ENCODE results near the gene RHEBL1.
A peak's percentile ranks its signal among the peaks of the same experiment; 100 is the strongest.

RHEBL1 gene

DNA sequence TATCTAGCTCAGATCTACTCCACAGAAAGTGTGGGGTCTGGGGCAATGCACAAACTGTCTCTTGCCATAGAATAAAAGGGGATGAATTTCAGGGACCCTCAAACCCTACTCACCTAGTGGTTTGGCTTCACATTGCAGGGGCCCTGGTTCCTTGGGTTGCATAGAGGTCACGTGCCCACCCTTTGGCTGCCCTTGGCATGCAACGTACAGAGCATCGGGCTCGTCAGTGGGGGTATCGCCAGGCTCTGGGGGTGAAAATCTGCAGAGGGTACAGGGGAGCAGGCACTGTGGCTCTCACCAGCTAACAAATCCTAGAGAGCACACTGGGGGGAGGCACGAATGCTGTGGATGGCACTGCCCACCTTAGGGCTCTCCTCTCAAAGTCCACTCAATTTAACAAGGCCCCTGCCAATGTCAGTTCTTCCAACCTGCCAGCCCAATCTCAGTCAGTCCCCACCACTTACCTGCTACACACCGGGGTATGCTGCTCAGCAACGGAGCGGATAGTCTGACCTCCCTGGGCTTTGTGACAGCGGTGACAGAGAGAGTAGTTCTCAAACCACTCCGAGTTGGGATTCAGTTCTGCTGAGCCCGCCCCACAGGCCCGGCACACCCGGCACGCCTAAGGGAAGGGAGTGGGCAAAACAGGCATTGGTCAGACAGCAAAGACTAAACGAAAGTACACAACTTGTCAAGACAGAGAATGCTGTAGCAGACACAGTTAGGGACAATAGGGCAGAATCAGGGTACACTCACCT, 17.1 kb downstream of the RHEBL1 start:
- no peak for DNase-seq

DNA sequence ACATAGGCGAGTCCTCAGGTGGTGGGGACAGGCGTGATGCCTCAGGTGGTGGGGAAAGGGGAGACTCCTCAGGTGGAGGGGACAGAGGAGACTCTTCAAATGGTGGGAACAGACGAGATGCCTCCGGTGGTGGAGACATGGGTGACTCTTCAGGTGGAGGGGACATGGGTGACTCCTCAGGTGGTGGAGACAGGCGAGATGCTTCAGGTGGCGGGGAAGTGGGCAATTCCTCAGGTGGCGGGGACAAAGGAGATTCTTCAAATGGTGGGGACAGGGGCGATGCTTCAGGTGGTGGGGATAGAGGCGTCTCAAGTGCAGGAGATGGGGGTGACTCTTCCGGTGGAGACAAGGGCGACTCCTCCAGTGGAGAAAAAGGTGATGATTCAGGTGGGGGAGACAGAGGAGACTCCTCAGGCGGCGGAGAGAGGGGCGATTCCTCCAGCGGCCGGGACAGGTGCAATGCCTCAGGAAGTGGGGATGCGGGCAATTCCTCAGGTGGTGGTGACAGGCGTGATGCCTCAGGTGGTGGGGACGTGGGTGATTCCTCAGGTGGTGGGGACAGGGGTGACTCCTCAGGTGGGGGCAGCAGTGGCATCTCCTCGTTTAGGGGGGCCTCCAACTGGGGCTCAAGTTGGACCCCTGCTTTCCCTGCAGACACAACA, 17.9 kb downstream of the RHEBL1 start:
- no peak for DNase-seq

DNA sequence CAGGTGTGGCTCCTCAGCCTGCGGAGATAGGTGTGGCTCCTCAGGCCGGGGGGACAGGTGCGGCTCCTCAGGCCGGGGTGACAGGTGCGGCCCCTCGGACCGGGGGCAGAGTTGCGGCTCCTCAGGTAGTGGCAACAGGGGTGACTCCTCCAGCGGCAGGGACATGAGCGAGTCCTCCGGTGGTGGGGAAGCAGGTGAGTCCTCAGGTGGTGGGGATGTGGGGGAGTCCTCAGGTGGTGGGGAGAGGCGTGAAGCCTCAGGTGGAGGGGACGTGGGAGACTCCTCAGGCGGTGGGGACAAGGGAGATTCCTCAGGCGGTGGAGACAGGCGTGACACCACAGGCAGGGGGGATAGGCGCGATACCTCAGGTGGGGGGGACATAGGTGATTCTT, 18.4 kb downstream of the RHEBL1 start:
- DNase-seq: no peak

DNA sequence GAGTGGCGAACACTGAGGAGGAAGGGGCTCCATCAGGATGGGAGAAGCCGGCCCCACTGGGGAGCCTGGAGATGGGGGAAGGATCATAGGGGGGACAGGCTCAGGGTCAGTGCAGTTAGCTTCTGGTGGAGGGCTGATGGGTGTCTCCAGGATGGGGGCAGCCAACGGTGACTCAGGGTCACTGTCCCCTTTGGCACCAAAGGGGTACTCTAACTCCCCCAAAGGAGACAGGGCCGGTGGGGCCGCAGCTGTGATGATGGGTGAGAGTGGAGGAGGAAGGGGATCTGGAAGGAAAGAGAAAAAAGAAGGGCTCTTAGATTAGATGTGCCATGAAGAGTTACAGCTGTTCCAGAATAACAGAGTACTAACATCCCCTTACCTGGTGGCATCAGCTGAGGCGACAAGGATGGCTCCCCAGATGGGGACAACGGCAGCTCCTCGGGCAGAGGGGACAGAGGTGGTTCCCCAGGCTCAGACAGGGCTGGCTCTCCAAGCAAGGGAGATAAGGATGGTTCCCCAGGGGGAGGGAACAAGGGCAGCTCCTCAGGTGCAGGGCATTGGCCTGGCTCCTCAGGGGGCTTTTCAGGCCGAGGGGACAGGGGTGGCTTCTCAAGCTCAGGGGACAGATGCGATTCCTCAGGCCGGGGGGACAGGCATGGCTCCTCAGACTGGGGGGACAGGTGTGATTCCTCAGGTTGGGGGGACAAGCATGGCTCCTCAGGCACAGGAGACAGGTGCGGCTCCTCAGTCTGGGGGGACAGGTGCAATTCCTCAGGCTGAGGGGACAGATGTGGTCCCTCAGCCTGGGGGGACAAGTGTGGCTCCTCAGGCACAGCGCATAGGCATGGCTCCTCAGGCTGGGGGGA, 19.0 kb downstream of the RHEBL1 start:
- DNase-seq: no peak

DNA sequence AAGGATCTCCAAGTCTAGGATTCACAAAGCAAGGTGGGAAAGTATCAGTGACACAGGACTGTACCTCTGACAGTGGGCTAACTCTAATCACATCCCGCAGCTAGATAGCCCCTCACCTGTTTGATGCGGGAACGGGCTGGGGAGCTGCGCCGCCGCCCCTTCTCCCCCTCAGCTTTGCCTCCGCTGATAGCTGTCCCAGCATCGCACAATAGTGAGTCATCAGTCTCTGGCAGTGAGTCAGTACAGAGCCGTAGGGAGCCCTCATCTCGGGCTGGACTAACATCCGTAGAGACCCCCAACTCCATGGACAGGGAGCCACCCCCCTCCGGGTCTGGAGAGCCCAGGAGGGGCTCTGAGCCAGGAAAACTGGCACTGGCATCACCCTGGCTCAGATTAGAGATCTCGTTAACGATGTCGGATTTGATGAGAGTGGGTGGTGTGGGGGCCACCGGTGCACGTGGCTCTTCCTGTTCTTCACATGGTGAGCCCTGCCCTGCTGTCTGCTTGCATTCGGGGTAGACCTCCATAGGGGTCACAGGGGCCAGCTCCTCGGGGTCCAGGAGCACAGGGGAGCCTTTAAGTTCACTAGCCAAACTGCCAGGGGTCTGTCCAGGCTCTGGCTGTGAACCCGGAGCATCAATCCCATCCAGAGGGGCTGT, 20.1 kb downstream of the RHEBL1 start:
- DNase-seq: no peak

DNA sequence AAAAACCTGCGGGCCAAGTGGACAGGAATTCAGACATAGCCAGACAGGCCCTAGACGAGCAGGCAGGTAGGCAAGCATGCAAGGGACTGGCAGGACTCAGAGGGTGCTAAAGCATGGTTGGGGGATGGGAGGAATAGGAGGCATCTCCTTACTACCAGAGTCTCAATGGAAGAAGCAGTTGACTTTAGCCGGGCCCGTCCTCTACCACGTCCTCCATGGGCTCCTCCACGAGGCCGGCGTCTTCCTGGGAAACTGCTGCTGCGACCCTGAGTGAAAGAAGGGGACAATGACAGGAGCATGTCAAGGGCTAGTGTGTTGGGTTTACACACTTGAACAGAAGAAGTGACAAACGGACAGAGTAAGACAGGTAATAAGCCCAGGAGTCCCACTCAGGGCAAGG, 20.8 kb downstream of the RHEBL1 start:
- DNase-seq: no peak

DNA sequence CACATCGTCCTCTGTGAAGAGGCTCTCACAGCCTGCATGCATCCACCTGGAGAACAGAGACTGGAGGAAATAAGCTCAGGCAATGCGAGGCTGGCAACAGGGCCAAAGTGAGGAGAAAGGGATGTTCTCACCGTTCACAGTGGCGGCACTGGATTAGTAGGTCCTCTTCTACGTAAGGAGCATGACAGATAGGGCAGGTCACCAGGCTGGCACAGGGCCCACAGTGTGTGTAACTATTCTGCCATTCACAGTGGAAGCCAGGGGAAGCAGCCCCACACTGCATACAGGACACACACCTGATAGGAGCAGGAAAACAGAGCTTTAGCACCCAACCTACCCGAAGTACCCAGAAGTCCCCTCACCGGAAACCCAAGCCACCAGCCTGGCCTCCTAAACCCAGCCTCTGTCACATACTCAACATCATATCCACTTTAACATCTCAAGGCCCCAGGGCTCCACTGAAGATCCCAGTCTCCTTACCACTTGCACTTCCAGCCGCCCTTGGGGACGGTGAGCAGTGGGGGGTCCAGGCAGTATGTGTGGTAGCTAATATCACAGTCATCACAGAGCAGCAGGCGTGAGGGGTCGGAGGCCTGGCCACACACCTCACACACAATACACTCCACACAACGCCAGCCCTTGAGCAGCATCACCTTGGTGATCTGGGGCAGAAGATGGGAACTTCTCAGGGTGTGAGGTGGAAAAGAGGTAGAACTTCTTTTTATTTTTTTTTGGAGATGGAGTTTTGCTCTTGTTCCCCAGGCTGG, 23.5 kb downstream of the RHEBL1 start:
- DNase-seq: no peak

DNA sequence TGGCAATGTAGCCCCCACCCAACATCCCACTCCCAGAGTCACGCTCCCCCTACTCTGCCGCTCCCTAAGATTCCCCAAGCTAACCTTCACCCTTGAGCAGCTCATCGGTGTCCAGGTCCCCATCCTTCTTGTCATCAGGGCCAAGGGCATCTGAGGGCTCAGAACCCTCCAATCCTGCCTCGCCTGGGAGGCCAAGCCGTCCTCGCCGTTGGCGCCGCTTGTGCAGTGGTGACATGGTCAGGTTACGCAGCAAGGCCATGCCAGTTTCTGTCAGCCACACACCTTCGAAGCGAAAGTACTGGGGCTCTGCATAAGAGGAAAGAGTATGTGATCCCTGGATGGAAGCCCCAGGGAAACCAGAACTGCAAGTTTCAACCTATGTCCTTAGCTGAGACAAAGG, 25.1 kb downstream of the RHEBL1 start:
- DNase-seq: no peak

DNA sequence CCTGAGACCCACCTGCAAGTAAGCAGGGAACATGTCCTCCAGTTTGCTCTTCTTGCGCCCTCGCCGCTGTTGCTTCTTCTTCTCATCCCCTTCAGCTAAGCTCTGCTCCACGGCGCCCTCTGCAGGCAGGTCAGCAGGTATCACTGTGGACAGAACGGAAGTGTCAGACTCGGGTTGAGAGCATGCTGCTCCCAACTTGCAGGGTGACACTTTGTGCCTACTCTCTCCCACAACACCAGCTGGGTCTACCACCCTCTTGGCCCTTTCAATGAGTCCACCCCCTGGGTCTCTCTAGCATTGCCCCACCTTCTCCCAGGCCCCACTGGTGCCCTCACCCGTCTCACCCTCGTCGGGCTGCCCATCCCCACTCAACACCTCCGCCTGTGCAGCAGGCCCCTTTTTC, 25.9 kb downstream of the RHEBL1 start:
- peak; percentile 75 for DNase-seq

DNA sequence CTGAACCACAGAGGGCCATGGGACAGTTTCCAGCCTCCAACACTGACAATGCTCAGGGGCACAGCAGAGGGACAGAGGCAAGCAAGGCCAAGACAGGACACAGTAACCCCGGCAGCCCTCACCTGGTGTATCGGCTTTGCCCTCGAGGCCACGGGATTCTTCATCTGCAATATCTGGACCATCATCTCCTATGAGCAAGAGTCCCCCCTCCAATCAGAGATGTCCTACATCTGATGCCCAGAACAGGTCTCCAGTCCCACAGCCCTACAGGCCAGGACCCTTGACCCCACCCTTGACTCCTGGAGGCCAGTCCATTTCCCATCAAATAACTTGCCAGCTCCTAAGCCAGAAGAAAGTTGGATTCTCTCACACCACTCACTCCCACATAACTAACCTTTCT, 26.5 kb downstream of the RHEBL1 start:
- DNase-seq: no peak

DNA sequence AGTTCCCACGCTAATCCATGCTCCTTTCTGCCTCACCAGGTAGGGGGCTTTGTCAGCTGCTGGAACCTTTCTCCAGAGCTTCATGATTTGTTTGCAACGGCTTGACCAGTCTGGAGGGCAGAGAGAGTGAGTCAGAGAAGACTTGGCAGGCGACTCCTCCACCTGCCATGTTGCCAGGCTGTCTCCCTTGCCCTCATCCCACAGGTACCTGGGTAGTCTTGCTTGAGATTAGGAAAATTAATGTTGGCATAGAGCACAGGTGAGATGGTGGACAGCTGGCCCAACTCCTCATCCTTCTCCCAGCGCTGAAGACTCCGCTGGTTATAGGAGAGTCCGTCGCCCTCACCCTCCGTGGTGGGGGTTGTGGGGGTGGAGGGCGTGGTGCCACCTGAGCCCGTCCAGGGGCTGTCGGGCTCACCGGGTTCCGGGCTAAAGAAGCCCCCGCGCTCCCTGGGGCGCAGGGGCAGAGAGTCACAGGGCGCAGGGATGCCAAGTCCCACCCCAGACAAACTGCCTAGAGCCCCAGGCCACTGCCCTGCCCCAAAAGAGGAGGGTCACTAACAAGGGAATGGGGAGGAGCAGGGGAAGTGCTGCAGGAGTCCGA, 27.8 kb downstream of the RHEBL1 start:
- no peak for DNase-seq

DNA sequence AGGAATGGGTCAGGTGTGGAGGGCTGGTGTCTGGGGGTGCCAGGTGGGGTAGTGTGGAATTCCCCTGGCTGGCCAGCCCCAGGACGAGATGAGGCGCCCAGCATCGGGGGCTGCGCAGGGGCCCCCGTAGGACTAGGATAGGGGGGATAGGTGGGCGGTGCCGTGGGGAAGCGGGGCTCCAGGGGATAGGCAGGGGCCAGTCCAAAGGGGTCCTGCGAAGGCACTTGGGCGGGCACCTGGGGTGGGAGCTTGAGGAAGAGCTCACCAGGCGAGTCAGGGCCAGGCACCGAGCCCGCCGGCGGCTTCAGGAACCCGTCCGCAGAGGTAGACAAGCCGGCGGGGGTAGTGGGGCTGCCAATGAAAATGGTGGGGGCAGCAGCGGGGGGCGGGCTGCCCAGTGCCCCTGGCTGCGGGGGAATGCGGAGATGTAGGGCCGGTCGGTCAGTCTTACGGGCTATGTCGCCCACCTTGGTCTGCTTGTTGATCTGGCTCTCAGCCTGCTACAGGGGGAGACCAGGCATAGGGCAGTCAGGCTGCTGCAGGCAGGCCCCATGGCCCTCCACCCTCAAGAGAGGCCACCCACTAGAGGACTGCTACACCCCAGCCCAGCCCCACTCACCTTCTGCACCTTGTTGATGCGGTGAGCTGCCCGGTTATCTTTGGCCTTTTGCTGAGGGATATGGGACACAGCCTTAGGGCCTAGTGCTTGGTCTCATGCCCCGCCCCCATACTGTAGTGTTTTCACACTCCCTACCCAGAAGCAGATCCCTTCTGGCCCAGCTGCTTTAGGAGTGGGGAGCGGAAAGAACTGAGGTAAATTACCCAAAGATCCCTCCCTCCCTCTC, 28.5 kb downstream of the RHEBL1 start:
- no peak for DNase-seq

DNA sequence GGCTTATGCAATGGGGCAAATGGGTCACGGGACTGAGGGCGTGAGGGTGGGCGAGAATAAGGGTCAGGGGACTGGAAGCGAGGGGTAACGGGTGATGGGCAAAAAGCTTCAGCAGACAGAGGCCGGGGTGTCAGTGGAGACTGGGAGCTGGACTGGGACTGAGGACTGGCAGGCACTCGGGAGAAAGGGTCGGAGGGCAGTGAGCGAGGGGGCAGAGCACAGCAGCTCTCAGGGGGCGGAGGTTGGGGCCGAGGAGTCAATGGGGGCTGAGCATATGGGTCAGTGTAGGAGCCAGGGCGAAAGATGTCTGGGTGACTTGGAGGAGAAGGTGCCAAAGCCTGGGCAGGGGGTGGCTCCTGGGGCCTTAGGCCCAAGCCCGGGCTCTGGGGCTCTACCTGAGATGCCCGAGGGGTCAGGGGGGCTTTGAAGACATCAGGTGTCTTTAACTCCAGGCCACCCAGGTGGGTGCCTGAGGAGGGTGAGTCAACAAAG, 29.4 kb downstream of the RHEBL1 start:
- no peak for DNase-seq

DNA sequence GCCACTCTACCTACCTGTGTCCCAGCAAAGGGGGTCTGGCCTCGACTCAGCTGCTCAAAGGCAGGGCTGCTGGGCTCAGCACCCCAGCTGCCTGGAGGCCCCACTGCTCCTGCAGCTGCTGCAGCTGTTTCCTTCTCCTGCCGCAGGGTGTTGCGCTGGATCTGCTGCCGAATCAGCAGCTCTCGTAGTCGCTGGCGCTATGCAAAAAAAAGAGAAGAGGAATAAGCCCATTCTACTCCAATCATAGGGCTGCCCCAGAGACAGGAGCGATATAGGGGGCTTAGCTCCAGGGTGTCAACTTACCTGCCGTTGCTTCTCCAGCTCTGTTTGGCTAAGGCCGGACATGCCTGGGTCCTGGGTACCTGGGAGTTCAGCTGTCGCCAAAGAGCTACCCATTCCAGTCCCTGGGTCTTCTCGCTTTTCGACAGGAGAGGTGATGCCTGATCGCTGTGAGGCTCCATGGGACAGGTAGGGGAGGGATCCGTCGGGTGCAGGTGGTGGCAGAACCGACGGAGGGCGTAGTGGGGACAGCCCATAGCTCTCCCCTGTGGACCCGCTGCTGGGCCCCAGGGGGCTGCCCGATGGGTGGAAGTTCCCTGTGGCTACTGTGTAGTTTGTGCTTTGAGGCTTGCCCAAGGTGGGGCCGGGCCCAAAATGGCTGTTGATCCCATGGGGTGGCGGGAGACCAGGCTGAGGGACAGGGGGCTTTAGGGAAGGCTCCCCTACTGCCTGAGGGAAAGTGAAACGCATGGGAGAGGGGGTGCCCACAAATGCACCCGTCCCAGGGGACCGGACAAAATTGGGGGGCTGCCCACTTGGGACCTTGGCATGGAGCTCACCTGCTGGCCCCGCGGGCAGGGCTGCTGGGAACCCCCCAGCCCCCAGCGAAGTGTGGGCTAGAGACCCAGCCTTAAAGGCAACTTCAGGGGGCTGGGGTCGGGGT, 30.1 kb downstream of the RHEBL1 start:
- no peak for DNase-seq

DNA sequence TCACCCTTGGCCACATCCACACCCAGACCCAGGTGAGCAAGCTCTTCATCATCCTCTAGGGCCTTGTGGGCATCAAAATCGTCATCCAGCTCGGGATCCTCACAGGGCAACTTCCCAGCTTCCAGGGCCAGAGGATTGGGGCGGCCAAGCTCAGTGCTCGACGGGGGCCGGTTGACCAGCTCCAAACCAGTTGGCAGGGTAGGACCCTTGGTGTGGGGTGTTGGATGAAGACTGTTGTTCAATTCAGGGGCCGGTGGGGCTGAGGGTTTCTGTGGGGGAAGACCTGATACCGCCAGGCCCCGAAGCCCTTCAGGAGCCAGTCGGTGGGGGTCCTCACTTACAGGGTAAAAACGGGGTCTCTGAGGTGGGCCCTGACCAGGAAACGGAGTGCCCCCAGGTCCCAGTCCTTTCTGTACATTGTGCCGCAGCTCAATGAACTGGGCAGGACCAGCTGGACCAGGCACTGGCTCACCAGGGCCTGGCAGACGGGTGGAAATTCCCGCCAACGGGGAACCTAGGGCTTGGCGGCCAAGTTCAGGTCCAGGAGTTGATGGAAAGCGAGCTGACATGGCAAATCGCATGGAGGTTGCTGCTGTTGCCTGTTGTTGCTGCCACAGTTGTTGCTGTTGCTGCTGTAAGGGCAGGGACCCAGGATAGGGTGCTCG, 31.4 kb downstream of the RHEBL1 start:
- DNase-seq: no peak

DNA sequence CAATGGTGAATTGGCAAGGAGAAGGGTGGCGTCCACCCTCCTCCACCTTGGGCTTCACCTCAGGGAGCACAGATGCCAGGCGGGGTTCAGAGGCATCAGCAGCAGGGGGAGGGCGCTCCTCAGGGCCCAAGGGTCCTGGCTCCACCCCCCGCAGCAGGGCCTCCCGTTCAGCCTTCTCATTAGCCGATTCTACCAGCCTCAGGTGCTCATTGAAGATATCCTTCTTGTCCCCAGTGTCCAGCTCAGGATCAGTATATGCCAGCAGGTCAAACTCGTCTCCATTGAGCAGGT, 31.9 kb downstream of the RHEBL1 start:
- no peak for DNase-seq

DNA sequence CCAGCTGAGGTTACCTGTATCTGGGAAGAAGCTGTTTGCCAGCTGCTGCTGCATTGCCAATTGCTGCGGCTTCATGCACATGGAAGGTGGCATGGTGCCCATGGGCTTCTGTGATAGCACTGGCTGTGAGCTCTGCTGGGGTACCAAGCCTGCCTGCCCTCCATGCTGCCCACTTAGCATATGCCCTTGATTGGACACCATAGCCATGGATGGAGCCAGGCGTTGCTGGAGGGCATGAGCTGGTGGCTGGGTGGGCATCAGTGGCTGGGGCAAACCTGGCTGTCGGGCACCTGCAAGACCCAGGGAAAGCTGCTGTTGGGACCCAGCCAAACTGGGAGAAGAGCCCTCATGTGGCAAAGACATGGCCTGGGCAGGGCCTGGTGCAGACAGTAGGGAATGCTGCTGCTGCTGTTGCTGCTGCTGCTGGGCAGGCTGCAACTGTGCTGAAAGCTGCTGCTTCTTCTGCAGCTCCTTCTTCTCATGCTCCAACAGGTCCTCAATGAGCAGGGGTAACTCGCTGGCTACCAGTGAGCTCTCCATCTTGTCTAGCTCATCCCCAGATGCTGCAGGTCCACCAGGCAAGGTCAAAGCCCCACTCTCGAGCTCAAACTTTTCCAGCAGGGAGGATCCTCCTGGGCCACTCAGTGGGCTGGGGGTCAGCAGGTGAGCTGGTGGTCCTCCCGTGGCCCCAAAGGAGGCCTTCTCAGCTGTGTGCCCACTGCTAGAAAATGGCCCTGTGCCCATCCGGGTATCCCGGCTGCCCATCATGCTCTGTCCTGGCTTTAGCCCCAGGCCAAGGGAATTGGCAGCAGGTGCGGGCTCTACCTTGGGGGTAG, 32.5 kb downstream of the RHEBL1 start:
- DNase-seq: no peak

DNA sequence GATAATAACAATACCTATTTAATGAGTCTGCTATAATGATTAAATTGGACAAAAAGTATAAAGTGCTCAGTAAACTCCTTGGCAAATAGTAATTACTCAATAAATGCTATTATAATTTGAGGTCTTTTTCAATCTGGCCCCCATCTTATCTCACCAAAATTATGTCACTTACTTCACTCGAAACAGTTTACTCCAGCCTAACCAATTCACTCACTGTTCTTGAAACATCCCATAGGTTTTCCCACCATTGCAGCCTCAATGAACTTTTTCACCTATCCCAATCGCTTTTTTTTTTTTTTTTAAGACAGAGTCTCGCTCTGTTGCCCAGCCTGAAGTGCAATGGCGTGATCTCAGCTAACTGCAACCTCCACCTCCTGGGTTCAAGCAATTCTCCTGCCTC, 33.8 kb downstream of the RHEBL1 start:
- no peak for DNase-seq

DNA sequence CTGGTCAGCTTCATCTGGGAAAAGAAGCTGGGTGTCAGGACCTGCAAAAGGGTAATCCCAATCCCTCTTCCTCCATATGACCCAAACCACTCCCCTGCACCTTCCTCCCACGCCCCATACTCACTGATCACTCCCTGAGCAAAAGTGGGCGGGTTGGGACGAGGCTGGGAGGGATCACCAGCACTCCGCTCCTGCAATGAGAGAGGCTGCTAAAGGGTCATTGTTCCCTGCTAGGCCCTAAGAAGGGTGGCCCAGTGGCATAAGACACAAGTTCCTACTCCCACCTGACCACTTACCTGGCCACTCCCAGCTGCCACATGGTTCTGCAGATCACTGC, 35.5 kb downstream of the RHEBL1 start:
- no peak for DNase-seq
